GM12801 (cell line): Measurements from ENCODE around the gene SNED1.

Experiments used
- CTCF ChIP-seq: IDR thresholded peaks from one replicate; pipeline ENCODE4 v1.5.1; 2011; ENCODE audit warnings: control low read depth; ENCODE audit not compliant: insufficient read length; ENCODE audit errors: extremely low read depth

SNED1 gene

GRCh38 chr2:240972636-240973521 lies 25.5 kb upstream of the SNED1 start:
- no peak for TF ChIP-seq CTCF

GRCh38 chr2:240974771-240975572 lies 23.4 kb upstream of the SNED1 start:
- TF ChIP-seq CTCF = no peak

GRCh38 chr2:240981280-240981679 lies 17.1 kb upstream of the SNED1 start:
- TF ChIP-seq CTCF = no peak

- TF ChIP-seq CTCF = no peak
These were observed 16.3 kb upstream of the SNED1 start for GRCh38 chr2:240981871-240982800.

- TF ChIP-seq CTCF = no peak
These were observed 15.6 kb upstream of the SNED1 start for GRCh38 chr2:240982821-240983281.

GRCh38 chr2:240983361-240983995 lies 14.9 kb upstream of the SNED1 start:
- no peak for TF ChIP-seq CTCF
